ENCODE results near the gene SERPINA7.

SERPINA7 gene

DNA sequence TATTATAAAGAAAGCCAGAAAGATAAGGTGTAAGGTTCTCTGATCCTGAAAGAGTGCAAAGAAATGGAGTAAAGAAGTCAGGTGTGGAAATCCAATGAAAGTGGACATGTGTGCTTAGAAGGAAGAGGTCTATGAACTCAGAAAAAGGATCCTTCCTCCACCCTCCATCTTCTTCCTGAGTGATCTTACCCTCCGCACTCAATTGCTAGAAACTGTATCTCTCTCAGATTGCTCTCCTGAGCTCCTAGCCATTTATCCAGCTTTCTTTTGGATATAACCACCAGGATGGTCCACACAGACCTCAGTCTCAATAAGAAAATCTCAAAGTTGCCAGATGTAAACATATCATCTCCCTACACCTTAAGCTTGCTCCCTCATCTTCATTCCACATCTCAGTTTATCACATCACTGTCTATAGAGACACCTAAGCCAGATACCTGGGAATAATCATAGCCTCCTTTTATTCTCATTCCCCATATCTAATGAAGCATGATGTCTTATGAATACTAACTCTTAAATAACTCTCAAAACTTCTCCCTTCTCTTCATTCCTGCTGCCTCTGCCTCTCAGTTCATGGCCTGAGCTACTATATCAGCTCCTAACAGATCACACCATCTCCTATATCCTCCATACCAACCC, 573 bp downstream of the SERPINA7 start:
- TF ChIP-seq, protein P1, sequence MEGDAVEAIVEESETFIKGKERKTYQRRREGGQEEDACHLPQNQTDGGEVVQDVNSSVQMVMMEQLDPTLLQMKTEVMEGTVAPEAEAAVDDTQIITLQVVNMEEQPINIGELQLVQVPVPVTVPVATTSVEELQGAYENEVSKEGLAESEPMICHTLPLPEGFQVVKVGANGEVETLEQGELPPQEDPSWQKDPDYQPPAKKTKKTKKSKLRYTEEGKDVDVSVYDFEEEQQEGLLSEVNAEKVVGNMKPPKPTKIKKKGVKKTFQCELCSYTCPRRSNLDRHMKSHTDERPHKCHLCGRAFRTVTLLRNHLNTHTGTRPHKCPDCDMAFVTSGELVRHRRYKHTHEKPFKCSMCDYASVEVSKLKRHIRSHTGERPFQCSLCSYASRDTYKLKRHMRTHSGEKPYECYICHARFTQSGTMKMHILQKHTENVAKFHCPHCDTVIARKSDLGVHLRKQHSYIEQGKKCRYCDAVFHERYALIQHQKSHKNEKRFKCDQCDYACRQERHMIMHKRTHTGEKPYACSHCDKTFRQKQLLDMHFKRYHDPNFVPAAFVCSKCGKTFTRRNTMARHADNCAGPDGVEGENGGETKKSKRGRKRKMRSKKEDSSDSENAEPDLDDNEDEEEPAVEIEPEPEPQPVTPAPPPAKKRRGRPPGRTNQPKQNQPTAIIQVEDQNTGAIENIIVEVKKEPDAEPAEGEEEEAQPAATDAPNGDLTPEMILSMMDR (IDR thresholded peaks at IDR 0.05; ENCODE audit: control insufficient read depth, extremely low read depth, insufficient read depth) = no peak
- H3K4me3 ChIP-seq (ENCODE audit: low read depth, low read length) = no peak overlapping the region
- DNase-seq (ENCODE audit: low read depth) = no peak

DNA sequence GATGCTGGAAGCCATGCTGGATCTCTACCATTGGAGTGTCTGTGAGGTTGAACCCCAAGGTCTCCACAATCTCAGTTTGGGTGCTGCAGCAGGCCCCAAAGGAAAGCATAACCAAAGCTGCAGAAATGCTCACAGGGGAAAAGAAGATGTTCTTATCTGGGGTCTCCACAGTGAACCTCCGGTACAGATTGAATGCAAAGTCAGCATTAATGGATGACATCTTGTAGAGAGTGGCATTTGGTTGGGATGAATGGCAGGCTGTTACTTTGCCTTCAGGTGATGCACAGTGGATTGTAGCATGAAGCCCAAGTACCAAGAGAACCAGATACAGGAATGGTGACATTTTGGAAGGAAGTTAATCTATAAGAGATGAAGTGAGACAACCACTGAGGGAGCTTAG, 1.8 kb downstream of the SERPINA7 start:
- H3K4me3 ChIP-seq (ENCODE audit: low read depth, low read length) = no peak overlapping the region
- no peak for DNase-seq (ENCODE audit: low read depth)
- TF ChIP-seq, protein P1 (IDR thresholded peaks at IDR 0.05; ENCODE audit: control insufficient read depth, extremely low read depth, insufficient read depth) = no peak

DNA sequence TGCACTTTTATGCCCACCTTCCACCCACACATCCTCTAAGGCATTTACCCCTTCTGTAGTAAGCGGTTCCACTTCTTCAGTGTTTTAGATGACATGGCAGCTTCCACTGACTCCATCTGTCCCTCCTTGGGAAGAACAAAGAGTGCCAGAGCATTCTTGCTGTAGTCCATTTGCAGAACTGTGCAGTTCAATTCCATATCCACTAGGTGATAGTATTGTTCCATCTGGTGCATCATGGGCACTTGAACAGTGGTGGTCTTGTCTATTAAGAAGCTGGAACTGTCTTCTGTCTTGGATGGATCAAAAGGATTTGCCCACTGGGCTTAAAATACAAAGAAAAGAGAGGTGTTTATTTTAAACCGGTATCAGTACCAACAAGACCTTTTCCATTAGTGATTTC, 3.5 kb downstream of the SERPINA7 start:
- no peak for DNase-seq (ENCODE audit: low read depth)
- TF ChIP-seq, protein P1 (IDR thresholded peaks at IDR 0.05; ENCODE audit: control insufficient read depth, extremely low read depth, insufficient read depth) = peak; percentile 54
- H3K4me3 ChIP-seq (ENCODE audit: low read depth, low read length) = no peak overlapping the region

DNA sequence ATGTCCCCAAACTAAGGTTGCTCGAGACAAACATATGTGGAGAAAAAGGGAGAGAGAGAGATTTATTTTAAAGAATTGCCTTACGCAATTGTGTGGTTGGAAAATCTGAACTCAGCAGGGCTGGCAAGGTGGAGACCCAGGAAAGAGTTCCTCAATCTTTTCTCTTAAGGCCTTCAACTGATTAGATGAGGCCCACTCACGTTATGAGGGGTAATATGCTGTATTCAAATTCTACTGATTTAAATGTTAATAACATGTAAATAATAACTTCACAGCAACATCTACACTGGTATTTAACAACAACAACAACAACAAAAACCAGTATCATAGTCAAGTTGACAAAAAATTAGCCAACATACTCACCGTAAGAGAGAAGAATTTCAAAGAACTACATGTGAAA, 14.6 kb downstream of the SERPINA7 start:
- no peak overlapping the region for H3K4me3 ChIP-seq (ENCODE audit: low read depth, low read length)
- TF ChIP-seq, protein P1 (IDR thresholded peaks at IDR 0.05; ENCODE audit: control insufficient read depth, extremely low read depth, insufficient read depth) = no peak
- no peak for DNase-seq (ENCODE audit: low read depth)

DNA sequence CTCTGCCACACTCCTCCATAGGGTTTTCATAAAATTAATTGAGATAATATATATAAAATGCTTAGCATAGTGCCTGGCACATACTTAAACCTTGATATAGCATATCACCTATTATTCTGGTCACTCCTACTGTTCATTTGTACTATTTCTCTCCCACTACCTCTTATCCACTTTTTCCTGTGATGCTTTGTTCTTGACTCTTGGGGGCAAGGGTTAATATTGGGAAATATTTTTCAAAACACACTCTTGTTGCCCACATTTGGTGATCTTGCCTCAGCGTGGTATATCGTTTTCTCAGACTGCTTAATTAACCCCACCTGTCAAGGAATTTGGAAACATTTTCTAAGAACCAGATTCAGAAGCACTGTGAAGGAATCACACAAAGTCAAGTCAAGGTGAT, 16.3 kb downstream of the SERPINA7 start:
- TF ChIP-seq, protein P1 (IDR thresholded peaks at IDR 0.05; ENCODE audit: control insufficient read depth, extremely low read depth, insufficient read depth) = no peak
- H3K4me3 ChIP-seq (ENCODE audit: low read depth, low read length) = no peak overlapping the region
- no peak for DNase-seq (ENCODE audit: low read depth)

DNA sequence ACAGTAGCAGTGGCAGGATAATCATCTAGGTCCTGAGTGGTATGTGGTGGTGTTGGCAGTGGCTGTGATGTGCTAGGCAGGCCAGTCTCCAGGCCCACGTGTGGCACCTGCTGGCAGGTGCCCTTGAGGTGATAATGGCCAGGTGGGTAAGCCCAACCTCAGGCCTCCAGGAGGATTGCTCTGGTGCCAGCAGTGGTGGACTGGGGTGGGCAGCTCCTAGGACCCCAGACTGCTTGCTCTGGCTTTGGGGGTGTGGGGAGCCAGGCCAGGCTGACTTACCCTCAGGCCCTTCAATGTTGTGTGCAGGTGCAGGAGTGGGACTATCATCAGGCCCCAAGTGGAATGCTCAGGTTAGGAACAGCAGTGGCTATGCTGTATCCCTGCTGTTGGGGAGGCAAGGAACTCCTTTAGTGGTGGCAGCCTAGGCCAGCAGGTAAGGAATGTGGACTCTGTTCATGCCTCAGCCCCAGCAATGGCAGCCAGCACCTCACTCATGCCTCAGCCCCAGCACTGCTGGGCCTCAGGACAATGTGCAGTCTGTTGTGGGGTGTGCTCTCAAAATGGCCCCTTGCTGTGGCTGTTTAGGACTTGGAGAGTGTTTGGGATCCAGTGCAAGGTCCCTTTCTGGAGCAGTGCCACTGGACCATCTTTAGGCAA, 24.3 kb downstream of the SERPINA7 start:
- TF ChIP-seq, protein P1 (IDR thresholded peaks at IDR 0.05; ENCODE audit: control insufficient read depth, extremely low read depth, insufficient read depth) = no peak
- DNase-seq (ENCODE audit: low read depth) = no peak
- no peak overlapping the region for H3K4me3 ChIP-seq (ENCODE audit: low read depth, low read length)

DNA sequence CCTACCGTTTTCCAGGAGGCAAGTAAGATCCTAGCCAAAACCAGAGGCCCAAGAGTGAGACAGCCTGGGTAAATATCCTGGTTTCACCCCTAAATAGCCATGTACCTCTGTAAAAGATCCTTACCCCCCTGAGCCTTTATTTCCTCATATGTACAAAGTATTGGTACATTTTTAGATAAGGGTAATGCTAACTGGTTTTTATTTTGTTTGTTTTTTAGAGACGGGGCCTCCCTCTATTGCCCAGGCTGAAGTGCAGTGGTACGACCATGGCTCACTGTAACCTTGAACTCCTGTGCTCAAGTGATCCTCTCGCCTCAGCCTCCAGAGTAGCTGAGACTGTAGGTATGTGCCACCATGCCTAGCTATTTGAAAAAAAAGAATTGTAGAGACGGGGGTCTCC, 29.4 kb downstream of the SERPINA7 start:
- TF ChIP-seq, protein P1 (IDR thresholded peaks at IDR 0.05; ENCODE audit: control insufficient read depth, extremely low read depth, insufficient read depth) = no peak
- no peak overlapping the region for H3K4me3 ChIP-seq (ENCODE audit: low read depth, low read length)
- DNase-seq (ENCODE audit: low read depth) = no peak

Data from LNCaP clone FGC (cell line).